HG03571 (cell line): Measurements from ENCODE around the gene OSBP2.

Source experiments
- ATAC-seq: cut with Tn5 transposase; IDR thresholded peaks from one replicate; pipeline ENCODE4 v1.9.1; 2021; ENCODE audit not compliant: unreplicated experiment

Gene OSBP2

GRCh38 chr22:30830907-30831306 is 136.2 kb downstream of the OSBP2 start:
- ATAC-seq: no peak

- no peak for ATAC-seq
Observed at GRCh38 chr22:30832407-30832987, 137.8 kb downstream of the OSBP2 start.

- no peak for ATAC-seq
Observed at GRCh38 chr22:30833322-30833721, 138.6 kb downstream of the OSBP2 start.

GRCh38 chr22:30837531-30837930 is 142.9 kb downstream of the OSBP2 start:
- no peak for ATAC-seq

GRCh38 chr22:30838111-30838510 is 143.4 kb downstream of the OSBP2 start:
- ATAC-seq: no peak

- ATAC-seq: no peak
Observed at GRCh38 chr22:30841273-30841672, 146.6 kb downstream of the OSBP2 start.

GRCh38 chr22:30843245-30843644 is 148.6 kb downstream of the OSBP2 start:
- no peak for ATAC-seq

- ATAC-seq: no peak
Observed at GRCh38 chr22:30847583-30847982, 152.9 kb downstream of the OSBP2 start.

GRCh38 chr22:30855266-30855665 is 160.6 kb downstream of the OSBP2 start:
- no peak for ATAC-seq

- no peak for ATAC-seq
Observed at GRCh38 chr22:30855677-30856518, 161.2 kb downstream of the OSBP2 start.

GRCh38 chr22:30856741-30857502 is 162.2 kb downstream of the OSBP2 start:
- ATAC-seq: no peak

- ATAC-seq: no peak
Observed at GRCh38 chr22:30857791-30858190, 163.1 kb downstream of the OSBP2 start.

- ATAC-seq: no peak
Observed at GRCh38 chr22:30858976-30859713, 164.5 kb downstream of the OSBP2 start.

GRCh38 chr22:30859714-30860095 is 165.0 kb downstream of the OSBP2 start:
- no peak for ATAC-seq

GRCh38 chr22:30860176-30861105 is 165.8 kb downstream of the OSBP2 start:
- no peak for ATAC-seq

- no peak for ATAC-seq
Observed at GRCh38 chr22:30861131-30861530, 166.5 kb downstream of the OSBP2 start.

GRCh38 chr22:30861688-30862552 is 167.2 kb downstream of the OSBP2 start:
- ATAC-seq: no peak

- ATAC-seq: no peak
Observed at GRCh38 chr22:30863081-30863833, 168.6 kb downstream of the OSBP2 start.
